Prostate gland (tissue), 2 donors: Measurements from ENCODE around the gene PDE4D.

Experiments used
- POLR2A ChIP-seq: fragments of 450-650 bp; IDR thresholded peaks from one replicate; pipeline ENCODE4 v1.6.1; 2016; ENCODE audit warnings: antibody characterized with exemption, mild to moderate bottlenecking
- POLR2AphosphoS5 ChIP-seq: sonication (generic); formaldehyde crosslinking; IDR thresholded peaks from one replicate; pipeline ENCODE4 v1.6.1; 2017; ENCODE audit warnings: antibody characterized with exemption
- TF ChIP-seq, protein P1 (sequence below), 4 experiments: fragments of 200-600 bp in 2 of 4; fragments of 450-650 bp in 2 of 4; sonication (generic) in 2 of 4; IDR thresholded peaks; 1 replicate in 3 of 4; 2 replicates in 1 of 4; pipeline ENCODE4 v1.5.1; 2016 to 2019; ENCODE audit warnings: antibody characterized with exemption in 4 of 4, mild to moderate bottlenecking in 2 of 4, moderate library complexity in 2 of 4

DNA sequence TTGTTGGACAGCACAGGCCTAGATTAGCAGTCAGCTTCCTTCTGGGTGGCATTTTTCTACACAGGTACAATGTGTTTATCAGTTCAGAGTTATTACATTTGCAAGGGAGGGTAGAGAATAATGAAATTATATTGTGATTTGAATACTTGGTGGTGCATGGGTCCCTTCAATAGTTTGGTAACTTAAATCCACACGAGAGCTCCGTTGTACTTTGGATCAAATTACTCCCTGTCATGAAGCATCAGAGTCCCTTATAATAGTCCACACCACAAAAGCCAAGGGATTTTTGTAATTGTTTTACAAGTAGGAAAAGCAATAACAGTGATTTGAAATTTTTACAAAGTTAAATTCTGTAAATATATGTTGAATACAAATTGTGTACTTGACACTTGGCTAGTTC lies 552.4 kb downstream of the PDE4D start:
- TF ChIP-seq, protein P1, sequence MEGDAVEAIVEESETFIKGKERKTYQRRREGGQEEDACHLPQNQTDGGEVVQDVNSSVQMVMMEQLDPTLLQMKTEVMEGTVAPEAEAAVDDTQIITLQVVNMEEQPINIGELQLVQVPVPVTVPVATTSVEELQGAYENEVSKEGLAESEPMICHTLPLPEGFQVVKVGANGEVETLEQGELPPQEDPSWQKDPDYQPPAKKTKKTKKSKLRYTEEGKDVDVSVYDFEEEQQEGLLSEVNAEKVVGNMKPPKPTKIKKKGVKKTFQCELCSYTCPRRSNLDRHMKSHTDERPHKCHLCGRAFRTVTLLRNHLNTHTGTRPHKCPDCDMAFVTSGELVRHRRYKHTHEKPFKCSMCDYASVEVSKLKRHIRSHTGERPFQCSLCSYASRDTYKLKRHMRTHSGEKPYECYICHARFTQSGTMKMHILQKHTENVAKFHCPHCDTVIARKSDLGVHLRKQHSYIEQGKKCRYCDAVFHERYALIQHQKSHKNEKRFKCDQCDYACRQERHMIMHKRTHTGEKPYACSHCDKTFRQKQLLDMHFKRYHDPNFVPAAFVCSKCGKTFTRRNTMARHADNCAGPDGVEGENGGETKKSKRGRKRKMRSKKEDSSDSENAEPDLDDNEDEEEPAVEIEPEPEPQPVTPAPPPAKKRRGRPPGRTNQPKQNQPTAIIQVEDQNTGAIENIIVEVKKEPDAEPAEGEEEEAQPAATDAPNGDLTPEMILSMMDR (IDR thresholded peaks at IDR 0.05): no peak
- TF ChIP-seq POLR2A (no peak), POLR2AphosphoS5 (no peak)
